Activated naive CD8-positive, alpha-beta T cell treated with anti-CD3 and anti-CD28 coated beads for 36 hours (primary cell): ENCODE data around the gene DCDC2C. TPM values are rescaled to one million over a fixed set of nuclear protein-coding genes. Genes with fewer than 3 reads are reported as not detected.
"Not testable (repeated sequence)": the region's sequence is repeated elsewhere in the genome, so short reads cannot be mapped to it uniquely, and the experiment has no call there.

Experiments used
- DNase-seq: peaks from one replicate; pipeline ENCODE4 v3.0.0; 2021
- H3K27ac Mint-ChIP-seq: one replicate; pipeline ENCODE4 v1.8.0; 2022; ENCODE audit warnings: mild to moderate bottlenecking, moderate library complexity, mixed read lengths
- H3K27me3 Mint-ChIP-seq: one replicate; pipeline ENCODE4 v1.8.0; 2022; ENCODE audit warnings: mild to moderate bottlenecking, mixed read lengths
- H3K36me3 Mint-ChIP-seq: one replicate; pipeline ENCODE4 v1.8.0; 2021; ENCODE audit warnings: mild to moderate bottlenecking, mixed read lengths
- H3K4me1 Mint-ChIP-seq: one replicate; pipeline ENCODE4 v1.8.0; 2021; ENCODE audit warnings: mixed read lengths
- H3K4me3 Mint-ChIP-seq: one replicate; pipeline ENCODE4 v1.8.0; 2022; ENCODE audit warnings: mild to moderate bottlenecking, moderate library complexity, mixed read lengths
- H3K9me3 Mint-ChIP-seq: one replicate; pipeline ENCODE4 v1.8.0; 2022; ENCODE audit warnings: mixed read lengths
- total RNA-seq, 2 experiments: library from RNA; stranded (reverse); gene quantifications; one replicate each; pipeline ENCODE4 v1.2.3, GENCODE V29; 2021

Gene DCDC2C
- total RNA-seq, 2 experiments from 2014 or later = not detected

DNA sequence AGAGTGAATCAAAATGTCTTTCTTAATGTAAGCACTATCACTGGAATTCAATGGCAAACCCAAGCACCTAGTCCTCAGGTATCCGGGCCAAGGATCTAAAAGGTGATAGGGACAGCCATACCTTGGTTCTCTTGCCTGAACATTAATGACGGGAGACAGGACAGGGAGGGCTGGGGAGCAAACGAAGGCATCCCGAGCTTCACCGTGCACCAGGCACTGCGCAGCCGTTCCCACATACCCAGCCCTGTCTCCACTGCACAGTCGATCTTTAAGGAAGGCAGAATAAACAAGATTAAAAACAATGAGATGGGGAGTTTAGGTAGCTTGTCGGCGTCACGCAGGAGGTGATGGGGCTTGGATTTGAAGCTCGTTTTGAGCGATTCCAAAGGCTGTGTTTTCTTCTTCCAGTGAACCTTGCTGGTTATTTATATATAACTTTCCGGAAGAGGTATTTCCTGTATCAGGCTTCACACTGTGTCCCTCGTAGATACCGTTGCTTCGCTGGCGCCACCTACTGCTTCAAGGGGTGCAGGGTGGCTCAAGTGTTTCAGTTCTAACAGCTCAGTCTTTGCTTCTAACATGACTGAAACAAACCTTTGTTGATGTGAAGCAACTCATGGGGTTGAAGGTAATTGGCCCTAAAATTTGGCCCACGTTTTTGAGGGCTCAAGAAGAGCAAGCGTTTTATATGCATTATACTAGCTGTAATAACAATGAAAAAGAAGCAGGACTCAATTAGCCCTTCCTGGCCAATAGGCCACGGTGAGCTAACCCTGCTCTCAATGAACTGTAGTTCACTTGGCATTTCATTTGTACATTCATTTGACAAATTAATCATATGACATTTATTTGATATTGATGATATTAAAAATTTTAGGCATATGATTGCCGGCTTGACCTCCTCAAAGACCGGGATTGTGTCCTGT is 77.4 kb downstream of the DCDC2C start:
- H3K27ac Mint-ChIP-seq = peak overlapping the region; percentile 5
- H3K27me3 Mint-ChIP-seq = peaks cover 34% of the 10 kb centered on the region
- DNase-seq = peak; percentile 66
- no peaks in the 10 kb centered on the region for H3K9me3 Mint-ChIP-seq
- no peak overlapping the region for H3K4me3 Mint-ChIP-seq
- H3K4me1 Mint-ChIP-seq = peaks cover 6% of the 10 kb centered on the region
- no peaks in the 10 kb centered on the region for H3K36me3 Mint-ChIP-seq

GRCh38 chr2:3784731-3785130 is 81.4 kb downstream of the DCDC2C start:
- peaks cover 6% of the 10 kb centered on the region for H3K4me1 Mint-ChIP-seq
- H3K9me3 Mint-ChIP-seq = no peaks in the 10 kb centered on the region
- H3K27ac Mint-ChIP-seq = no peak overlapping the region
- H3K36me3 Mint-ChIP-seq = no peaks in the 10 kb centered on the region
- H3K4me3 Mint-ChIP-seq = no peak overlapping the region
- H3K27me3 Mint-ChIP-seq = peaks cover 10% of the 10 kb centered on the region
- DNase-seq = no peak

DNA sequence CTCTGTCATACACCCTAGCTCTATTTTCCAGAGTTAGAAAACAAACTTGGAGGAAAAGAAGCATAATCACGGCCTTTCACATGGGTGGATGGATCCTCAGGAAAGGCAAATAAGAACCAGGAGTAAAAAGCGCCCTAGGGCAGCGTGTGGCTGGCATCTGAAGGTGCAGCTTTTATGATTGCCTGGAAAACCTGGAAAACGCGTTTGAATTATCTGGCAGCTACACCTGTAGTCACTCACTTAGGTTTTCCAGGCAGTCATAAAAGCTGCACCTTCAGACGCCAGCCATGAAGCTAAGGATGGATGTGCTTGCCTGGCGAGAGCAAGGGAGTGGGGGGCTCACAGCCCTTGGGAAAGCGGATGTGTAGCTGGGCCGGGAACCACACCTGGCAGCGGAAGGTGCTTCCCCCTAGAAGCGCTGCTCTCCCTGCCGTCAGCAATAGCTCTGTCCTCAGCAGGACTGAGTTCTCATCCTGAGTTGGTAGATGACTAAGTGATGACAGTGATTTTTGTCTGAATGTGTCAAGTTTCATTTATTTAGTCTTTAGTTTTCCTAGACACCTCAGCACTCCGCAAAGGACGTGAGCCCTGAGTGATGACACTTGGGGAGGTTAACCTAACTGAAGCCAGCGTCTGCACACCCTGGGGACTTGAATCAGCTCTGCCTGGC is 82.0 kb downstream of the DCDC2C start:
- H3K4me3 Mint-ChIP-seq = no peak overlapping the region
- no peak overlapping the region for H3K27ac Mint-ChIP-seq
- DNase-seq = no peak
- no peaks in the 10 kb centered on the region for H3K9me3 Mint-ChIP-seq
- H3K4me1 Mint-ChIP-seq = peaks cover 3% of the 10 kb centered on the region
- H3K36me3 Mint-ChIP-seq = no peaks in the 10 kb centered on the region
- peaks cover 5% of the 10 kb centered on the region for H3K27me3 Mint-ChIP-seq

DNA sequence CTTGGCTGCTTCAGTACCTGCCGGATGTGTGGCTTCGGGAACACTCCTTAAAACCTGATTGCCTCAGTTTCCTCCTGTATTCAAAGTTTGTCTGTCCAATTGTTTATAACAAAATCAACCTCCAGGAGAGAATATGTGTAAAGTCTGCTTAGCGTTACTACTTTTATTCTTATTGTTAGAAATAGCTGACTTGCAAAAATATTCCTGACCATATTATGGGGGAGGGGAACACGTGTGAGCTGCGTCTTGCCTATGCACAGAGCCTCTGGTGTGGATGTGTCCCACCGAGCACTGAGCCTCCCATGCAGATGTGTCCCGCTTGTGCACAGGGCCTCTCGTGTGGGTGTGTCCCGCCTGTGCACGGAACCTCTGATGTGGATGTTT is 82.5 kb downstream of the DCDC2C start:
- Mint-ChIP-seq H3K9me3 (no peaks in the 10 kb centered on the region), H3K4me1 (no peaks in the 10 kb centered on the region), H3K27ac (no peak overlapping the region), H3K27me3 (peaks cover 5% of the 10 kb centered on the region), H3K4me3 (no peak overlapping the region), H3K36me3 (no peaks in the 10 kb centered on the region)
- DNase-seq = no peak

DNA sequence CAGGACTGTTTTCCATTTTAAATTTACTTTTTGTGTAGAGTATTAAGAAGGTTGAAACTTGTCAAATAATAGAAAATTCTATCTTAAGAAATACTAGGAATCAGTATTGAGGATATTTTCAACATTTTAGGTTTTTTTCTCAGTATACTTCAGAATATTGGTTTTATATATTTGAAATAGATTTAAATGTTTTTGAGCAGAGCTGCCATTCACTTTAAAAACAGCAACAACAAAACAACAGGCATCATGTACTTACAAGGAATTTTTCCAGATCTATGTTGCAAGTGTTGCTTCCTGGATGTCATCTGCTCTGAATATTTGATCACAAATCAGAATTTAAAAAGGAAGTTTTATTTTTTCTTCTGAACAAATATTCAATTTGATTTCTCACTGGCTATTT is 84.4 kb downstream of the DCDC2C start:
- peaks cover 5% of the 10 kb centered on the region for H3K27me3 Mint-ChIP-seq
- no peak overlapping the region for H3K27ac Mint-ChIP-seq
- H3K4me1 Mint-ChIP-seq = no peaks in the 10 kb centered on the region
- no peaks in the 10 kb centered on the region for H3K36me3 Mint-ChIP-seq
- no peak for DNase-seq
- H3K4me3 Mint-ChIP-seq = no peak overlapping the region
- no peaks in the 10 kb centered on the region for H3K9me3 Mint-ChIP-seq

- H3K9me3 Mint-ChIP-seq = no peaks in the 10 kb centered on the region
- peaks cover 5% of the 10 kb centered on the region for H3K27me3 Mint-ChIP-seq
- H3K27ac Mint-ChIP-seq = no peak overlapping the region
- no peaks in the 10 kb centered on the region for H3K36me3 Mint-ChIP-seq
- H3K4me1 Mint-ChIP-seq = no peaks in the 10 kb centered on the region
- no peak for DNase-seq
- H3K4me3 Mint-ChIP-seq = no peak overlapping the region
These were observed 85.9 kb downstream of the DCDC2C start for GRCh38 chr2:3789256-3789655.

DNA sequence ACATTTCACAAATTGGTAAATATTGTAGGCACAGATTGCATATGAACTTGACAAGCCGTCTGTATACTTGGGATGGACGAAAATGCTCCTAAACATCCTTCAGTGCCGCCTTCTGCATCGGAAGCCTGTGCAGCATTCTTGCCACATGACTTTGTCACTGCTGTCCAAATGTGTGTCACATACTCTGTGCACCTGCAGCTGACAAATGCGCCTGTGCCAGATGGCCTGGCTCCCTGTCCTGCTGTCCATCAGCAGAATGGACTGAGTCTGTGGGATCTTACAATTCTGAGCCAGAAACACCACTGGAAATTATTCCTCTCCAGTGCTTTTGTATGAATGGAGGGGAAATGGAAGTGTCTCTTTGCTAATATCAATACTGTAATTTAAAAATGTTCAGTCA is 89.9 kb downstream of the DCDC2C start:
- Mint-ChIP-seq H3K9me3 (no peaks in the 10 kb centered on the region), H3K27ac (no peak overlapping the region), H3K27me3 (peaks cover 5% of the 10 kb centered on the region), H3K36me3 (no peaks in the 10 kb centered on the region), H3K4me1 (no peaks in the 10 kb centered on the region), H3K4me3 (no peak overlapping the region)
- no peak for DNase-seq

DNA sequence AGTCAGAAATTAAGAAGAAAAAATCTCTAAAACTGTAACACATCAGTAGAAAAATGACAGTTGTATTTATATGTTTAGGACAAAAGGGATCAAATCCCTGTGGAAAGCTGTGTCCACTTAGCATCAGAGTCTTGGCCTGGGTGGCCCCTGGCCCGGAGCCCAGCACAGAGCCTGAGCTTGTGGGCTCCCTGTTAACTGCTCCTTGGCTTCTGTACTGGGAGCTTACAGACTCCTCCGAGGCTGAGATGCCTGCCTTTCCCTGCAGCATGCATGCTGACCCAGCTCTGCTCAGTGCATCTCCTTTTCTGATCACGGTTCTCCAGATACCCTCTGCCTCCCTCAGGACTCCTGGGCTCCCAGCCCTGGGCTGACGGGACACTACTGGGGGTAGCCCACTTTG is 98.1 kb downstream of the DCDC2C start:
- Mint-ChIP-seq H3K4me1 (no peaks in the 10 kb centered on the region), H3K27me3 (peaks cover 3% of the 10 kb centered on the region), H3K27ac (no peak overlapping the region), H3K36me3 (no peaks in the 10 kb centered on the region), H3K4me3 (no peak overlapping the region), H3K9me3 (peaks cover 2% of the 10 kb centered on the region)
- DNase-seq = no peak

DNA sequence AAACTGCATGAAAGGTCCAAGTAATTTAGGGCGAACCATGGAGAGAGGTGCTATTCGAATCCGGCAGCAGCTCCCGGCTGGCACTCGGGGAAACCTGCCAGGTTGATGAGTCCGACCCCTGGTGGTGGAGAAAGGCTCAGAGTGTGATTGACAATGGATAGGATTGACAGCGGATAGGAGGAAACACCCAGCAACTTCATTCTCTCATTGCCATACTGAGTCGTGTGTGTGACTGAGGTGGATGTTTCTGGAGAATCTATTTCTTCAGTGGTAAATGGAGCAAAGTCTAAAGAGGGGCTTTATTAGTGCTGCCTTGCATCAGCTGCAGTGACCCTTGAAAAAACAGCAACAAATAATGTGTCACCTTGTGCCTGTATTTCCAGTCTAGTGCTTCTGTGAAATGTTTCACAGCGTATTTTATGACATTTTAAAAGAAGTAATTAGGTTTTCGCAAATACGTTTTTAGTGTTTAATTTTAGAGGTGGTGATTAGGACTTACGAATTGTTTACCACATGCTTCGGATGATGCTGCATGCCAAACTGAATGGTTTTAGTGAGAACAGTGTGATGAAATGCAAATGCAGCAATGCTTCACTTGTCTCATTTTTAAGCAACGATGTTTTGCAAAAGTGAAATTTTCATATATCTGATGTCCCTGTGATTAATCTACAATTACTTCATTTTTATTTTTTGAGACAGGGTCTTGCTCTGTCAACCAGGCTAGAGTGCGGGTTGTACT is 102.0 kb downstream of the DCDC2C start:
- Mint-ChIP-seq H3K27ac (no peak overlapping the region), H3K9me3 (no peaks in the 10 kb centered on the region), H3K27me3 (peaks cover 13% of the 10 kb centered on the region), H3K36me3 (no peaks in the 10 kb centered on the region), H3K4me3 (no peak overlapping the region), H3K4me1 (no peaks in the 10 kb centered on the region)
- no peak for DNase-seq

- Mint-ChIP-seq H3K9me3 (no peaks in the 10 kb centered on the region), H3K4me3 (no peak overlapping the region), H3K27ac (no peak overlapping the region), H3K4me1 (no peaks in the 10 kb centered on the region), H3K27me3 (peaks cover 13% of the 10 kb centered on the region), H3K36me3 (no peaks in the 10 kb centered on the region)
- no peak for DNase-seq
These were observed 102.8 kb downstream of the DCDC2C start for GRCh38 chr2:3806168-3806567.

- Mint-ChIP-seq H3K27me3 (peaks cover 13% of the 10 kb centered on the region), H3K36me3 (no peaks in the 10 kb centered on the region), H3K4me3 (no peak overlapping the region), H3K9me3 (no peaks in the 10 kb centered on the region), H3K27ac (no peak overlapping the region), H3K4me1 (no peaks in the 10 kb centered on the region)
- DNase-seq = no peak
These were observed 103.4 kb downstream of the DCDC2C start for GRCh38 chr2:3806730-3807129.

DNA sequence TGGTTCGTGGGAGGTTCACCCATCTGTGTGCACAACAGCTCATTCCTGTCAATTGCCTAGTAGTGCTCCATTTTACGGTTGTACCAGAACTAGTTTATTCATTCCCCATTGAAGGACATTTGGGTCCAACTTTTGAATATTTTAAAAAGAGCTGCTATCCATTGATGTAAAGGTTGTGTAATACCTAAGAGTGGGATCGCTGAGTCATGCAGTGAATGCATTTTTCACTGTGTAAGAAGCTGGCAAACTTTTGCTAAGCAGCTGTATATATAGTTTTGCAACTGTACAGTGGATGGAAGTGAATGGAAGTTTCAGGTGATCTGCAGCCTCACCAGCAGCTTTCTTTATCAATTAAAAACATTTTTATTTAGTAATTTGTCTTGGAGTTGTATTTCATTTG is 104.5 kb downstream of the DCDC2C start:
- no peaks in the 10 kb centered on the region for H3K9me3 Mint-ChIP-seq
- DNase-seq = no peak
- no peaks in the 10 kb centered on the region for H3K4me1 Mint-ChIP-seq
- peaks cover 18% of the 10 kb centered on the region for H3K27me3 Mint-ChIP-seq
- no peak overlapping the region for H3K27ac Mint-ChIP-seq
- H3K36me3 Mint-ChIP-seq = no peaks in the 10 kb centered on the region
- no peak overlapping the region for H3K4me3 Mint-ChIP-seq

GRCh38 chr2:3814706-3815245 is 111.4 kb downstream of the DCDC2C start:
- Mint-ChIP-seq H3K27ac (no peak overlapping the region), H3K4me3 (no peak overlapping the region), H3K27me3 (peaks cover 15% of the 10 kb centered on the region), H3K4me1 (no peaks in the 10 kb centered on the region), H3K36me3 (no peaks in the 10 kb centered on the region), H3K9me3 (peaks cover 10% of the 10 kb centered on the region)
- DNase-seq = no peak

DNA sequence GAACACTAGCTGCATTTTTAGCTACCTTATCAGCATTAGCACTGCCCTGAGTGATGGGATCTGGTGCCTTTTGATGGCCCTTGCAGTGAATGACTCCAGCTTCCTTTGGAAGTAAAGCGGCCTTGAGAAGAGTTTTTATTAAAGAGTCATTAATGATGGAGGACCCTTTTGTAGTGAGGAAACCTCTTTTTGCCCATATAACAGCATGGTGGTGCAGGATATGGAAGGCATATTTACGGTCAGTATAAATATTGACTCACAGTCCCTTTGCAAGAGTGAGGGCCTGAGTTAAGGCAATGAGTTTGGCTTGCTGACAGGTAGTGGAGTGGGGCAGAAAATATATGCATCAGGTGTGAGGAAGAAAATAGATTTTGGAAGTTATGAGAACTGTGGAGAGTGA is 113.8 kb downstream of the DCDC2C start:
- not testable (repeated sequence) for H3K36me3 Mint-ChIP-seq, H3K4me3 Mint-ChIP-seq, DNase-seq, H3K4me1 Mint-ChIP-seq, H3K27ac Mint-ChIP-seq
- peaks cover 12% of the 10 kb centered on the region for H3K9me3 Mint-ChIP-seq
- H3K27me3 Mint-ChIP-seq = peaks cover 12% of the 10 kb centered on the region

DNA sequence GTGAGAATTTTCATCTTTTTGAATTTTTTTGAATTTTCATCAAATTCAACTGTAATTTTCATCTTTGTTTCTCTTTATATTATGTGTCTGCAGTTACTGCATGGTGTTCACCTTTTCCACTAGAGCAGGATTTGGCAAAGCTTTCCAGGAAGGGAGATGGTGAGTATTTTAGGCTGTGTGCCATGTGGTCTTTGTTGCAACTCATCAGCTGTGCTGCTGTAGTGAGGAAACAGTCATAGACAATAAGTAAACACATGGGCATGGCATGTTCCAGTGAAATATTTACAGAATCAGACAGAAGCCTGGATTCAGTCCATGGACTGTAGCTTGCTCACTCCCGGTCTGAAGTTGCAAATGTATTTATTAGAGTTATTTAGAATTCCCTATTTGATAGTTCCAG is 120.4 kb downstream of the DCDC2C start:
- Mint-ChIP-seq H3K9me3 (peaks cover 19% of the 10 kb centered on the region), H3K27ac (no peak overlapping the region), H3K4me3 (no peak overlapping the region), H3K27me3 (peaks cover 9% of the 10 kb centered on the region), H3K4me1 (no peaks in the 10 kb centered on the region), H3K36me3 (no peaks in the 10 kb centered on the region)
- DNase-seq = no peak
